K562 (cell line): ENCODE results near the gene CAPN2. TPM values are rescaled to one million over a fixed set of nuclear protein-coding genes. Genes with fewer than 3 reads are reported as not detected.

ENCODE experiments used
- CXXC5 ChIP-seq: fragments of 250-450 bp; sonication (Bioruptor Pico); IDR thresholded peaks from 2 replicates; pipeline ENCODE4 v1.8.0; 2022; ENCODE audit warnings: inconsistent platforms, mild to moderate bottlenecking, moderate library complexity
- EHMT2 ChIP-seq: fragments of 450-650 bp; IDR thresholded peaks from 2 replicates; pipeline ENCODE4 v1.6.1; 2018; ENCODE audit warnings: antibody characterized with exemption
- FOXJ3 ChIP-seq: sonication (generic); formaldehyde crosslinking; IDR thresholded peaks from 2 replicates; pipeline ENCODE4 v1.4.0; 2020; ENCODE audit warnings: mild to moderate bottlenecking, missing genetic modification reagents
- GABPA ChIP-seq: fragments of 200-800 bp; sonication (Bioruptor generic); conservative IDR thresholded peaks from 2 replicates; pipeline ENCODE4 v1.6.1; 2016; ENCODE audit warnings: low read depth, missing genetic modification characterization, missing compliant biosample characterization
- MTA2 ChIP-seq: fragments of 450-650 bp; IDR thresholded peaks from 2 replicates; pipeline ENCODE4 v1.6.1; 2016; ENCODE audit warnings: low read depth
- NBN ChIP-seq: fragments of 450-650 bp; IDR thresholded peaks from 2 replicates; pipeline ENCODE4 v1.6.1; 2016; ENCODE audit warnings: low read depth, mild to moderate bottlenecking
- NFE2 ChIP-seq: IDR thresholded peaks from 2 replicates; pipeline ENCODE4 v1.6.1; 2014; ENCODE audit warnings: antibody characterized with exemption, low read depth
- ZNF584 ChIP-seq: fragments of 200-800 bp; sonication (Bioruptor generic); IDR thresholded peaks from 2 replicates; pipeline ENCODE4 v1.6.1; 2016; ENCODE audit warnings: low read depth, mild to moderate bottlenecking, missing genetic modification characterization, missing compliant biosample characterization
- ZNF77 ChIP-seq: fragments of 250-450 bp; sonication (Bioruptor Pico); IDR thresholded peaks from 2 replicates; pipeline ENCODE4 v1.5.0; 2020
- ZSCAN32 ChIP-seq: fragments of 450-650 bp; formaldehyde crosslinking; IDR thresholded peaks from 2 replicates; pipeline ENCODE4 v1.4.0; 2020; ENCODE audit warnings: mild to moderate bottlenecking, moderate library complexity
- polyA plus RNA-seq, 8 experiments: library from polyadenylated mRNA; depleted of rRNA in 4 of 8; stranded (reverse) in 5 of 8; unstranded in 3 of 8; fragments of >200 nt; fragmentation: Nextera tagmentation in 2 of 8; fragmentation: Illumina TruSeq in 1 of 8; extraction: Ambion mirVana in 2 of 8; extraction: Trizol in 1 of 8; gene quantifications; 2 replicates each; pipeline versions ENCODE4 v1.2.1 to v1.2.3, GENCODE V29; 2011 to 2014; ENCODE audit warnings: inconsistent platforms in 1 of 8, missing spikeins in 1 of 8
- total RNA-seq, 7 experiments: library from RNA; depleted of rRNA in 6 of 7; stranded (reverse); fragments of >200 nt in 6 of 7; fragmentation: Illumina TruSeq in 2 of 7; extraction: Trizol in 2 of 7; gene quantifications; 2 replicates each; pipeline versions ENCODE4 v1.2.1 to v1.2.3, GENCODE V29; 2011 to 2021; ENCODE audit warnings: low replicate concordance in 1 of 7
- TF ChIP-seq, protein P1 (sequence below), 2 experiments: fragments of 450-650 bp in 1 of 2; sonication (generic) in 1 of 2; formaldehyde crosslinking; conservative IDR thresholded peaks; 2 replicates each; pipeline versions ENCODE4 v1.4.0 to v1.8.1; 2020 to 2022; ENCODE audit warnings: mild to moderate bottlenecking in 1 of 2, missing genetic modification reagents in 1 of 2
- TF ChIP-seq, protein P2 (sequence below), 2 experiments: fragments of 450-650 bp; IDR thresholded peaks; 2 replicates each; pipeline ENCODE4 v1.6.1; 2016
- TF ChIP-seq, protein P3 (sequence below): sonication (generic); formaldehyde crosslinking; IDR thresholded peaks from 2 replicates; pipeline ENCODE4 v1.8.0; 2022; ENCODE audit warnings: mild to moderate bottlenecking, missing genetic modification reagents, borderline replicate concordance
- TF ChIP-seq, protein P4 (sequence below), 2 experiments: IDR thresholded peaks; 2 replicates each; pipeline ENCODE4 v1.6.1; 2012; ENCODE audit warnings: improper control_type of control experiment in 2 of 2, low read depth in 2 of 2, low read length in 2 of 2, borderline replicate concordance in 1 of 2
- TF ChIP-seq, protein P5 (sequence below): fragments of 450-650 bp; IDR thresholded peaks from 2 replicates; pipeline ENCODE4 v1.6.1; 2017; ENCODE audit warnings: antibody characterized with exemption
- TF ChIP-seq, protein P6 (sequence below): fragments of 450-650 bp; IDR thresholded peaks from 2 replicates; pipeline ENCODE4 v1.6.1; 2016; ENCODE audit warnings: mild to moderate bottlenecking

The CAPN2 gene
- total and polyA plus RNA-seq, 9 of the 15 experiments (the other 6 are each of a cell fraction or from before 2014, with no cell fraction given), result 24.6 to 157 (median 101) TPM

DNA sequence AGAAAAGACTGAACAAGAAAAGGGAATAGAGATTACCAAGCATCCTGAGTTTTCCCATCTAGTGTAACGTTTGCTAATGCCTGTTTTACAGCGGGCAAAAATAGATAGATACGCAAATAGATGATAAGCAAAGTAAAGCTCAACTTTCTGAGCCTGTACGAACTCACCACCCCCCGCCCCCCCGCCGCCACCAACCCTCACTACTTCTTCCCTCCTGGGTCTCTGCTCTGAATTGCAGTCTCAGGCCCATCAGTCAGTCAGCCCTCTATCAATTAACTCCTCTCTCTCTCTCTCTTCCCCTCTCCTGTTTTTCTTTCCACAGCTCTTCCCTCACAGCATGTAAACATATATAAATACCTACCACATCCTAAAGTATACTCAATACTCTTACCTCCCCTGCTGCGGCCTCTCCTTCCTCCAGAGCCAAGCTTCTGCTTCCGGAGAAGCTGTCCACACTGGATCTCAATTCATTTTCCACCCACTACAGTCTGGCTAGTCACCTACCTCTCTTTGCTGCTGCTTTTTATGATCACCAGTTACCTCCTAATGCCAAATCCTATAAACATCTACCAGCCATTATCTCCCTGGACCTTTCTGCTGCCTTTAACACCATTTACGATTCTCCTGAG, 64.6 kb downstream of the CAPN2 start (continued):
- TF ChIP-seq NBN (peak; percentile 47; the same call in 1 of the 2 replicates), NFE2 (0 out of 2 replicates have a peak, but pooled peaks have one; percentile 29), CXXC5 (CRISPR knock-in tag) (0 out of 2 replicates have a peak, but pooled peaks have one; percentile 10), FOXJ3 (CRISPR knock-in tag) (no peak), ZNF584 (CRISPR knock-in tag) (peak; percentile 15; the same call in 1 of the 2 replicates), ZSCAN32 (CRISPR knock-in tag) (0 out of 2 replicates have a peak, but pooled peaks have one; percentile 42), GABPA (tag) (peak; percentile 59), EHMT2 (no peak), MTA2 (no peak), ZNF77 (CRISPR knock-in tag) (0 out of 2 replicates have a peak, but pooled peaks have one; percentile 62)
- TF ChIP-seq, protein P1, sequence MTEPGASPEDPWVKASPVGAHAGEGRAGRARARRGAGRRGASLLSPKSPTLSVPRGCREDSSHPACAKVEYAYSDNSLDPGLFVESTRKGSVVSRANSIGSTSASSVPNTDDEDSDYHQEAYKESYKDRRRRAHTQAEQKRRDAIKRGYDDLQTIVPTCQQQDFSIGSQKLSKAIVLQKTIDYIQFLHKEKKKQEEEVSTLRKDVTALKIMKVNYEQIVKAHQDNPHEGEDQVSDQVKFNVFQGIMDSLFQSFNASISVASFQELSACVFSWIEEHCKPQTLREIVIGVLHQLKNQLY (CRISPR knock-in tag; conservative IDR thresholded peaks at IDR 0.05), result no peak
- TF ChIP-seq, protein P2, sequence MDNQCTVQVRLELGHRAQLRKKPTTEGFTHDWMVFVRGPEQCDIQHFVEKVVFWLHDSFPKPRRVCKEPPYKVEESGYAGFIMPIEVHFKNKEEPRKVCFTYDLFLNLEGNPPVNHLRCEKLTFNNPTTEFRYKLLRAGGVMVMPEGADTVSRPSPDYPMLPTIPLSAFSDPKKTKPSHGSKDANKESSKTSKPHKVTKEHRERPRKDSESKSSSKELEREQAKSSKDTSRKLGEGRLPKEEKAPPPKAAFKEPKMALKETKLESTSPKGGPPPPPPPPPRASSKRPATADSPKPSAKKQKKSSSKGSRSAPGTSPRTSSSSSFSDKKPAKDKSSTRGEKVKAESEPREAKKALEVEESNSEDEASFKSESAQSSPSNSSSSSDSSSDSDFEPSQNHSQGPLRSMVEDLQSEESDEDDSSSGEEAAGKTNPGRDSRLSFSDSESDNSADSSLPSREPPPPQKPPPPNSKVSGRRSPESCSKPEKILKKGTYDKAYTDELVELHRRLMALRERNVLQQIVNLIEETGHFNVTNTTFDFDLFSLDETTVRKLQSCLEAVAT (IDR thresholded peaks at IDR 0.05), result peak; percentile 38 to 39; a peak in 1 of 4 replicates
- TF ChIP-seq, protein P3, sequence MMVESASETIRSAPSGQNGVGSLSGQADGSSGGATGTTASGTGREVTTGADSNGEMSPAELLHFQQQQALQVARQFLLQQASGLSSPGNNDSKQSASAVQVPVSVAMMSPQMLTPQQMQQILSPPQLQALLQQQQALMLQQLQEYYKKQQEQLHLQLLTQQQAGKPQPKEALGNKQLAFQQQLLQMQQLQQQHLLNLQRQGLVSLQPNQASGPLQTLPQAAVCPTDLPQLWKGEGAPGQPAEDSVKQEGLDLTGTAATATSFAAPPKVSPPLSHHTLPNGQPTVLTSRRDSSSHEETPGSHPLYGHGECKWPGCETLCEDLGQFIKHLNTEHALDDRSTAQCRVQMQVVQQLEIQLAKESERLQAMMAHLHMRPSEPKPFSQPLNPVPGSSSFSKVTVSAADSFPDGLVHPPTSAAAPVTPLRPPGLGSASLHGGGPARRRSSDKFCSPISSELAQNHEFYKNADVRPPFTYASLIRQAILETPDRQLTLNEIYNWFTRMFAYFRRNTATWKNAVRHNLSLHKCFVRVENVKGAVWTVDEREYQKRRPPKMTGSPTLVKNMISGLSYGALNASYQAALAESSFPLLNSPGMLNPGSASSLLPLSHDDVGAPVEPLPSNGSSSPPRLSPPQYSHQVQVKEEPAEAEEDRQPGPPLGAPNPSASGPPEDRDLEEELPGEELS (CRISPR knock-in tag), result no peak
- TF ChIP-seq, protein P4, sequence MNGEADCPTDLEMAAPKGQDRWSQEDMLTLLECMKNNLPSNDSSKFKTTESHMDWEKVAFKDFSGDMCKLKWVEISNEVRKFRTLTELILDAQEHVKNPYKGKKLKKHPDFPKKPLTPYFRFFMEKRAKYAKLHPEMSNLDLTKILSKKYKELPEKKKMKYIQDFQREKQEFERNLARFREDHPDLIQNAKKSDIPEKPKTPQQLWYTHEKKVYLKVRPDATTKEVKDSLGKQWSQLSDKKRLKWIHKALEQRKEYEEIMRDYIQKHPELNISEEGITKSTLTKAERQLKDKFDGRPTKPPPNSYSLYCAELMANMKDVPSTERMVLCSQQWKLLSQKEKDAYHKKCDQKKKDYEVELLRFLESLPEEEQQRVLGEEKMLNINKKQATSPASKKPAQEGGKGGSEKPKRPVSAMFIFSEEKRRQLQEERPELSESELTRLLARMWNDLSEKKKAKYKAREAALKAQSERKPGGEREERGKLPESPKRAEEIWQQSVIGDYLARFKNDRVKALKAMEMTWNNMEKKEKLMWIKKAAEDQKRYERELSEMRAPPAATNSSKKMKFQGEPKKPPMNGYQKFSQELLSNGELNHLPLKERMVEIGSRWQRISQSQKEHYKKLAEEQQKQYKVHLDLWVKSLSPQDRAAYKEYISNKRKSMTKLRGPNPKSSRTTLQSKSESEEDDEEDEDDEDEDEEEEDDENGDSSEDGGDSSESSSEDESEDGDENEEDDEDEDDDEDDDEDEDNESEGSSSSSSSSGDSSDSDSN (IDR thresholded peaks at IDR 0.05; ENCODE audit: borderline replicate concordance in 1 of 2, low read depth in 2 of 2, low read length in 2 of 2), result no peak
- TF ChIP-seq, protein P5, sequence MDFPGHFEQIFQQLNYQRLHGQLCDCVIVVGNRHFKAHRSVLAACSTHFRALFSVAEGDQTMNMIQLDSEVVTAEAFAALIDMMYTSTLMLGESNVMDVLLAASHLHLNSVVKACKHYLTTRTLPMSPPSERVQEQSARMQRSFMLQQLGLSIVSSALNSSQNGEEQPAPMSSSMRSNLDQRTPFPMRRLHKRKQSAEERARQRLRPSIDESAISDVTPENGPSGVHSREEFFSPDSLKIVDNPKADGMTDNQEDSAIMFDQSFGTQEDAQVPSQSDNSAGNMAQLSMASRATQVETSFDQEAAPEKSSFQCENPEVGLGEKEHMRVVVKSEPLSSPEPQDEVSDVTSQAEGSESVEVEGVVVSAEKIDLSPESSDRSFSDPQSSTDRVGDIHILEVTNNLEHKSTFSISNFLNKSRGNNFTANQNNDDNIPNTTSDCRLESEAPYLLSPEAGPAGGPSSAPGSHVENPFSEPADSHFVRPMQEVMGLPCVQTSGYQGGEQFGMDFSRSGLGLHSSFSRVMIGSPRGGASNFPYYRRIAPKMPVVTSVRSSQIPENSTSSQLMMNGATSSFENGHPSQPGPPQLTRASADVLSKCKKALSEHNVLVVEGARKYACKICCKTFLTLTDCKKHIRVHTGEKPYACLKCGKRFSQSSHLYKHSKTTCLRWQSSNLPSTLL, result no peak
- TF ChIP-seq, protein P6, sequence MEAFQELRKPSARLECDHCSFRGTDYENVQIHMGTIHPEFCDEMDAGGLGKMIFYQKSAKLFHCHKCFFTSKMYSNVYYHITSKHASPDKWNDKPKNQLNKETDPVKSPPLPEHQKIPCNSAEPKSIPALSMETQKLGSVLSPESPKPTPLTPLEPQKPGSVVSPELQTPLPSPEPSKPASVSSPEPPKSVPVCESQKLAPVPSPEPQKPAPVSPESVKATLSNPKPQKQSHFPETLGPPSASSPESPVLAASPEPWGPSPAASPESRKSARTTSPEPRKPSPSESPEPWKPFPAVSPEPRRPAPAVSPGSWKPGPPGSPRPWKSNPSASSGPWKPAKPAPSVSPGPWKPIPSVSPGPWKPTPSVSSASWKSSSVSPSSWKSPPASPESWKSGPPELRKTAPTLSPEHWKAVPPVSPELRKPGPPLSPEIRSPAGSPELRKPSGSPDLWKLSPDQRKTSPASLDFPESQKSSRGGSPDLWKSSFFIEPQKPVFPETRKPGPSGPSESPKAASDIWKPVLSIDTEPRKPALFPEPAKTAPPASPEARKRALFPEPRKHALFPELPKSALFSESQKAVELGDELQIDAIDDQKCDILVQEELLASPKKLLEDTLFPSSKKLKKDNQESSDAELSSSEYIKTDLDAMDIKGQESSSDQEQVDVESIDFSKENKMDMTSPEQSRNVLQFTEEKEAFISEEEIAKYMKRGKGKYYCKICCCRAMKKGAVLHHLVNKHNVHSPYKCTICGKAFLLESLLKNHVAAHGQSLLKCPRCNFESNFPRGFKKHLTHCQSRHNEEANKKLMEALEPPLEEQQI, result no peak
